Panc1 (cell line): Measurements from ENCODE around the gene RPP14. TPM values are rescaled to one million over a fixed set of nuclear protein-coding genes. Genes with fewer than 3 reads are reported as not detected.

ENCODE experiments used
- ATAC-seq: fragments of 200-7000 bp; cut with Tn5 transposase; 2 replicates; pipeline ENCODE4 v1.9.1; 2020; ENCODE audit warnings: mild to moderate bottlenecking, moderate library complexity
- Bru-seq: library from RNA; stranded (reverse); fragments of 400-500 nt; gene quantifications from one replicate; lab custom pipeline; 2021; lab: Mats Ljungman, UMichigan
- BruChase-seq, 2 experiments: library from RNA; stranded (reverse); fragments of 400-500 nt; gene quantifications; one replicate each; lab custom pipeline; 2021; lab: Mats Ljungman, UMichigan
- BruUV-seq: library from RNA; stranded (reverse); fragments of 400-500 nt; replicated peaks from 2 replicates; lab custom pipeline; 2021; lab: Mats Ljungman, UMichigan
- CTCF ChIA-PET: fragments of 300-600 bp; sonication (Branson Sonifier 250); formaldehyde crosslinking; loops from one replicate; lab custom pipeline; 2022; ENCODE audit warnings: antibody characterized with exemption; lab: Charles Lee
- POLR2A ChIA-PET: fragments of 300-600 bp; sonication (Branson Sonifier 250); formaldehyde crosslinking; loops from one replicate; lab custom pipeline; 2022; ENCODE audit warnings: antibody characterized with exemption; lab: Charles Lee
- DNase-seq: peaks from one replicate; pipeline ENCODE4 v3.0.0-alpha.2; 2010; ENCODE audit warnings: low read depth, low spot score
- H3K27ac ChIP-seq: 2 replicates; pipeline ENCODE4 v1.5.1; 2011; ENCODE audit warnings: mild to moderate bottlenecking, low read length, inconsistent platforms
- H3K27me3 ChIP-seq: fragments of 200-500 bp; sonication (Bioruptor generic); 2 replicates; pipeline ENCODE4 v1.6.0; 2014; ENCODE audit warnings: low read length, inconsistent platforms; ENCODE audit not compliant: control insufficient read depth, insufficient read depth
- H3K36me3 ChIP-seq: fragments of 200-500 bp; sonication (Bioruptor generic); 2 replicates; pipeline ENCODE4 v1.5.1; 2014; ENCODE audit warnings: inconsistent platforms, mild to moderate bottlenecking, low read length, moderate library complexity; ENCODE audit not compliant: control insufficient read depth, insufficient read depth
- H3K4me1 ChIP-seq: 2 replicates; pipeline ENCODE4 v1.5.1; 2011; ENCODE audit warnings: inconsistent platforms, mild to moderate bottlenecking, low read length, moderate library complexity; ENCODE audit not compliant: control insufficient read depth, insufficient read depth
- H3K4me3 ChIP-seq, 2 experiments: 2 replicates each; pipeline ENCODE4 v1.5.1; 2011 to 2012; ENCODE audit warnings: low read depth in 2 of 2, low read length in 2 of 2, mild to moderate bottlenecking in 2 of 2, inconsistent platforms in 1 of 2, moderate library complexity in 1 of 2
- H3K9me3 ChIP-seq: fragments of 200-500 bp; sonication (Bioruptor generic); 2 replicates; pipeline ENCODE4 v1.5.1; 2014; ENCODE audit warnings: low read depth, mild to moderate bottlenecking, inconsistent platforms, low read length, moderate library complexity; ENCODE audit not compliant: control insufficient read depth, insufficient read depth
- POLR2AphosphoS5 ChIP-seq: IDR thresholded peaks from 2 replicates; pipeline ENCODE4 v1.6.1; 2012; ENCODE audit warnings: mild to moderate bottlenecking, low read depth, low read length, moderate library complexity
- SIN3A ChIP-seq: IDR thresholded peaks from 2 replicates; pipeline ENCODE4 v1.6.1; 2012; ENCODE audit warnings: low read depth, mild to moderate bottlenecking, low read length, moderate library complexity, borderline replicate concordance; ENCODE audit not compliant: insufficient read depth
- TCF7L2 ChIP-seq: IDR thresholded peaks from 2 replicates; pipeline ENCODE4 v1.6.1; 2011; ENCODE audit warnings: mild to moderate bottlenecking, low read depth, low read length, inconsistent platforms
- in situ Hi-C: cut with HindIII; loops from 2 replicates; pipeline ENCODE4 v1.10.0; 2016; ENCODE audit warnings: low sequenced_read_pairs, low pct_unique_long_range_greater_than_20kb
- intact Hi-C: fragments of 100-400 bp; cut with micrococcal nuclease; formaldehyde crosslinking; loops from one replicate; pipeline ENCODE4 v1.10.0; 2022; ENCODE audit not compliant: unreplicated experiment
- long read RNA-seq: library from polyadenylated mRNA; unstranded; transcript quantifications from one replicate; pipeline ENCODE4 v2.0.0, GENCODE V29; 2021; ENCODE audit not compliant: unreplicated experiment
- polyA plus RNA-seq: library from polyadenylated mRNA; unstranded; fragments of >200 nt; gene quantifications from one replicate; pipeline ENCODE4 v1.2.1, GENCODE V29; 2012; ENCODE audit warnings: missing spikeins; ENCODE audit not compliant: insufficient read length
- total RNA-seq: library from RNA; stranded (reverse); gene quantifications from one replicate; pipeline ENCODE4 v1.2.1, GENCODE V29; 2021; ENCODE audit not compliant: unreplicated experiment
- TF ChIP-seq, protein P1 (sequence below): fragments of 450-650 bp; IDR thresholded peaks from 2 replicates; pipeline ENCODE4 v1.5.1; 2017; ENCODE audit warnings: mild to moderate bottlenecking
- TF ChIP-seq, protein P2 (sequence below), 2 experiments: IDR thresholded peaks; 2 replicates each; pipeline ENCODE4 v1.6.1; 2011 to 2012; ENCODE audit warnings: low read depth in 2 of 2, control low read depth in 1 of 2, low read length in 1 of 2, mild to moderate bottlenecking in 1 of 2, moderate library complexity in 1 of 2; ENCODE audit not compliant: insufficient read depth in 1 of 2

Gene RPP14
- total RNA-seq = 16.4 TPM
- polyA plus RNA-seq = 9.6 TPM
- Bru-seq, nascent RNA = percentile 71 among the genes with signal in this experiment
- BruChase-seq, experiment 1, labeled RNA remaining after a 2-hour chase = percentile 92 among the genes with signal in this experiment
- BruChase-seq, experiment 2, labeled RNA remaining after a 6-hour chase = percentile 84 among the genes with signal in this experiment
- long read RNA-seq, full-length matches to known transcripts = 26 of 33 reads
- long read RNA-seq, partial matches to known transcripts = 0 of 33 reads
- long read RNA-seq, other reads (novel, unspliced or antisense) = 7 of 33 reads

DNA sequence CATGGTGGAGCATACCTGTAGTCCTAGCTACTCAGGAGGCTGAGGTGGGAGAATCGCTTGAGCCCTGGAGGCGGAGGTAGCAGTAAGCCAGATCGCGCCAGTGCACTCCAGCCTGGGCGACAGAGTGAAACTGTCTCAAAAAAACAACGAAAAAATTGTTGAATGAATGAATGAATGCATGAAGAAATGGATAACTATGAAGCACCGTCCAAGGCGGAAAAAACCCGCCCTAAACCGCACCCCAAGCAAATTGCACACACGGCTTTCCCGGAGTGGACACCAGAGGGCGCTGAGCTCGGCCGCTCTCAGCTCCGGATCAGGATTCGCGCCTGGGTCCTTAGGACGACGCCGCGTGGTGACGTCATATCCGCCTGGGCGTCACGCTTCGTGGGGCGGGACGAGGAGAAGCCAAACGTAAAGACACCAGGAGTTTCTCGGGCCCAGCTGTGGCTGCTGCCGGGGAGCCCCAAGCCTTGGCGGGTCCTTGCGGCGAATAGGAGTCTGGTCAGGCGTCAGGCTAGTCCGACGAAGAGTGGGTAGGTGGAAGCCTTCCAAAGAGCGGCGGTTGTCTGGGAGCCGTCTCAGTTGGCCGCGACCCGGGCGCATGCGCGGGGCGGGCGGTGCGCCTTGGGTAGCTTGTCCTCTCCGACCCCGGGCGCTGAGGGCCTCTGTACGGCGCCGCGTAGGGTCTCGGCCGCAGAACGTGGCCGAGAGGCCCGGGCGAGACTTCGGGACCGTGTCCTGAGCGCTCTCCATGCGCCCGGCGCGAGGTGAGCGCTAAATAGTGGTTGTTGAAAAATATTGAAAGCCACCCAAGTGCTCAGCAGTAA is at the start of gene RPP14, which contains the start of gene HTD2:
Gene RPP14, plus strand, starts transcription at position 364 of the 830 bp plus-strand sequence. CDS start 4,085 bp downstream, outside the sequence.
Gene HTD2, plus strand, starts transcription at position 639 of the 830 bp plus-strand sequence. CDS start 11,094 bp downstream, outside the sequence.
- peaks cover 5% of the 10 kb centered on the region; the same call in 1 of the 2 replicates for H3K9me3 ChIP-seq
- ATAC-seq = peak; percentile 95
- TSS peak; percentile 85 for BruUV-seq
- ChIA-PET CTCF (interaction anchor here (0.6 to 2.1 kb wide), 5 partner anchors 75 to 419 kb away, joined by 3 to 13 read pairs (median 6); no protein-coding TSS in a partner anchor), POLR2A (interaction anchor here (0.6 kb wide), 1 partner anchor 29 kb away, joined by 3 read pairs; no protein-coding TSS in a partner anchor)
- TF ChIP-seq TCF7L2 (no peak), SIN3A (no peak), POLR2AphosphoS5 (peak; percentile 92)
- TF ChIP-seq, protein P1, sequence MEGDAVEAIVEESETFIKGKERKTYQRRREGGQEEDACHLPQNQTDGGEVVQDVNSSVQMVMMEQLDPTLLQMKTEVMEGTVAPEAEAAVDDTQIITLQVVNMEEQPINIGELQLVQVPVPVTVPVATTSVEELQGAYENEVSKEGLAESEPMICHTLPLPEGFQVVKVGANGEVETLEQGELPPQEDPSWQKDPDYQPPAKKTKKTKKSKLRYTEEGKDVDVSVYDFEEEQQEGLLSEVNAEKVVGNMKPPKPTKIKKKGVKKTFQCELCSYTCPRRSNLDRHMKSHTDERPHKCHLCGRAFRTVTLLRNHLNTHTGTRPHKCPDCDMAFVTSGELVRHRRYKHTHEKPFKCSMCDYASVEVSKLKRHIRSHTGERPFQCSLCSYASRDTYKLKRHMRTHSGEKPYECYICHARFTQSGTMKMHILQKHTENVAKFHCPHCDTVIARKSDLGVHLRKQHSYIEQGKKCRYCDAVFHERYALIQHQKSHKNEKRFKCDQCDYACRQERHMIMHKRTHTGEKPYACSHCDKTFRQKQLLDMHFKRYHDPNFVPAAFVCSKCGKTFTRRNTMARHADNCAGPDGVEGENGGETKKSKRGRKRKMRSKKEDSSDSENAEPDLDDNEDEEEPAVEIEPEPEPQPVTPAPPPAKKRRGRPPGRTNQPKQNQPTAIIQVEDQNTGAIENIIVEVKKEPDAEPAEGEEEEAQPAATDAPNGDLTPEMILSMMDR = peak; percentile 95
- TF ChIP-seq, protein P2, sequence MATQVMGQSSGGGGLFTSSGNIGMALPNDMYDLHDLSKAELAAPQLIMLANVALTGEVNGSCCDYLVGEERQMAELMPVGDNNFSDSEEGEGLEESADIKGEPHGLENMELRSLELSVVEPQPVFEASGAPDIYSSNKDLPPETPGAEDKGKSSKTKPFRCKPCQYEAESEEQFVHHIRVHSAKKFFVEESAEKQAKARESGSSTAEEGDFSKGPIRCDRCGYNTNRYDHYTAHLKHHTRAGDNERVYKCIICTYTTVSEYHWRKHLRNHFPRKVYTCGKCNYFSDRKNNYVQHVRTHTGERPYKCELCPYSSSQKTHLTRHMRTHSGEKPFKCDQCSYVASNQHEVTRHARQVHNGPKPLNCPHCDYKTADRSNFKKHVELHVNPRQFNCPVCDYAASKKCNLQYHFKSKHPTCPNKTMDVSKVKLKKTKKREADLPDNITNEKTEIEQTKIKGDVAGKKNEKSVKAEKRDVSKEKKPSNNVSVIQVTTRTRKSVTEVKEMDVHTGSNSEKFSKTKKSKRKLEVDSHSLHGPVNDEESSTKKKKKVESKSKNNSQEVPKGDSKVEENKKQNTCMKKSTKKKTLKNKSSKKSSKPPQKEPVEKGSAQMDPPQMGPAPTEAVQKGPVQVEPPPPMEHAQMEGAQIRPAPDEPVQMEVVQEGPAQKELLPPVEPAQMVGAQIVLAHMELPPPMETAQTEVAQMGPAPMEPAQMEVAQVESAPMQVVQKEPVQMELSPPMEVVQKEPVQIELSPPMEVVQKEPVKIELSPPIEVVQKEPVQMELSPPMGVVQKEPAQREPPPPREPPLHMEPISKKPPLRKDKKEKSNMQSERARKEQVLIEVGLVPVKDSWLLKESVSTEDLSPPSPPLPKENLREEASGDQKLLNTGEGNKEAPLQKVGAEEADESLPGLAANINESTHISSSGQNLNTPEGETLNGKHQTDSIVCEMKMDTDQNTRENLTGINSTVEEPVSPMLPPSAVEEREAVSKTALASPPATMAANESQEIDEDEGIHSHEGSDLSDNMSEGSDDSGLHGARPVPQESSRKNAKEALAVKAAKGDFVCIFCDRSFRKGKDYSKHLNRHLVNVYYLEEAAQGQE (IDR thresholded peaks at IDR 0.05; ENCODE audit: insufficient read depth in 1 of 2, low read depth in 2 of 2, low read length in 1 of 2) = no peak
- H3K27ac ChIP-seq = peak within 1 kb of the TSS; percentile 96
- intact Hi-C loops = no loop called here
- peak; percentile 80 for DNase-seq
- H3K4me1 ChIP-seq = peaks cover 6% of the 10 kb centered on the region
- peaks cover 8% of the 10 kb centered on the region; the same call in 1 of the 2 replicates for H3K36me3 ChIP-seq
- peak within 1 kb of the TSS; percentile 97 for H3K4me3 ChIP-seq
- no peaks in the 10 kb centered on the region for H3K27me3 ChIP-seq
- in situ Hi-C loops = no loop called here

DNA sequence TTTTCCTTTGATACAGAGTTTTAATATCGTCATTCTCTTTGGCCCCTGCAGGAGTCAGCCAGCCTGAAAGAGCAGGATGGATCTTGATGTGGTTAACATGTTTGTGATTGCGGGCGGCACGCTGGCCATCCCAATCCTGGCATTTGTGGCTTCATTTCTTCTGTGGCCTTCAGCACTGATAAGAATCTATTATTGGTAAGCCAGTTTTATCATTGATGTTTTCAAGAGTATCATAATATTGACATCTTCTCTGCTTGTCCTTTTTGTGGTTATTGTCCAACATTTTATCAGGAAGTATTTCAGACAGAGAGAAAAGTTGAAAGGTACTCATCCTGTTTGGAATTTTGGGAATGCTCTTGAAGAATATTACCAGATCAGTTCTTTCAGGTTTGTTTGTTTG is 49.5 kb upstream of the RPP14 start:
- DNase-seq = no peak
- no peak for ATAC-seq
- Histone ChIP-seq H3K4me3 (no peak overlapping the region), H3K4me1 (no peaks in the 10 kb centered on the region), H3K27ac (no peak overlapping the region), H3K36me3 (no peaks in the 10 kb centered on the region; the same call in 1 of the 2 replicates), H3K27me3 (no peaks in the 10 kb centered on the region), H3K9me3 (no peaks in the 10 kb centered on the region)
- ChIA-PET POLR2A (no interaction called here), CTCF (no interaction called here)
- intact Hi-C loops (no loop called here), in situ Hi-C loops (no loop called here)
- TF ChIP-seq, protein P1 = no peak
- TF ChIP-seq, protein P2 (IDR thresholded peaks at IDR 0.05; ENCODE audit: insufficient read depth in 1 of 2, low read depth in 2 of 2, low read length in 1 of 2) = no peak
- TF ChIP-seq SIN3A = no peak
- TF ChIP-seq TCF7L2 = no peak
- no peak for TF ChIP-seq POLR2AphosphoS5
- BruUV-seq = no TSS peak
